NCI-H187 (cell line): ENCODE data around the gene NR3C2.

Experiments used
- DNase-seq, 2 experiments: peaks; one replicate each; lab custom pipeline; 2025; lab: John Stamatoyannopoulos, UW

NR3C2 gene

GRCh38 chr4:148052448-148052847 is 389.8 kb downstream of the NR3C2 start:
- no peak for DNase-seq

DNA sequence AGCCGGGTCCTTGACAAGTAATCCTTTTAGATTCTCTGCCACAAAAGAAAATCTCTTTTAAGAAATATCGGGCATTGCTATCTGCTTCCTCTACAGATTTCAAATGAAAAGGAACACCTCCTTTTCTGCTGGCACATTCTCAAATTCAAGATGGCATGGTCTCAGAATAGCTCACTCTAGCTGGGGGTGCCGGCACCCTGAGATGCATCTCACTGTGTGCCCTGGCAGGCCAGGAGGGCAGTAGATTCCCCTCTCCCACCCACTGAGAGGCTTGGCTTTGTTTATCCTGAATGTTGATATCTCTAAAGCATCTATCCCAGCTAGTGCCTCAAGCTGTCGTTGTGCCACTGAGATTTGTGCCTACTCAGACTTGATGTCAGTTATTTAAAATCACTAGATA is 390.8 kb downstream of the NR3C2 start:
- no peak for DNase-seq

- no peak for DNase-seq
Observed at GRCh38 chr4:148048598-148048997, 393.6 kb downstream of the NR3C2 start.

GRCh38 chr4:148044912-148045352 is 397.3 kb downstream of the NR3C2 start:
- no peak for DNase-seq

DNA sequence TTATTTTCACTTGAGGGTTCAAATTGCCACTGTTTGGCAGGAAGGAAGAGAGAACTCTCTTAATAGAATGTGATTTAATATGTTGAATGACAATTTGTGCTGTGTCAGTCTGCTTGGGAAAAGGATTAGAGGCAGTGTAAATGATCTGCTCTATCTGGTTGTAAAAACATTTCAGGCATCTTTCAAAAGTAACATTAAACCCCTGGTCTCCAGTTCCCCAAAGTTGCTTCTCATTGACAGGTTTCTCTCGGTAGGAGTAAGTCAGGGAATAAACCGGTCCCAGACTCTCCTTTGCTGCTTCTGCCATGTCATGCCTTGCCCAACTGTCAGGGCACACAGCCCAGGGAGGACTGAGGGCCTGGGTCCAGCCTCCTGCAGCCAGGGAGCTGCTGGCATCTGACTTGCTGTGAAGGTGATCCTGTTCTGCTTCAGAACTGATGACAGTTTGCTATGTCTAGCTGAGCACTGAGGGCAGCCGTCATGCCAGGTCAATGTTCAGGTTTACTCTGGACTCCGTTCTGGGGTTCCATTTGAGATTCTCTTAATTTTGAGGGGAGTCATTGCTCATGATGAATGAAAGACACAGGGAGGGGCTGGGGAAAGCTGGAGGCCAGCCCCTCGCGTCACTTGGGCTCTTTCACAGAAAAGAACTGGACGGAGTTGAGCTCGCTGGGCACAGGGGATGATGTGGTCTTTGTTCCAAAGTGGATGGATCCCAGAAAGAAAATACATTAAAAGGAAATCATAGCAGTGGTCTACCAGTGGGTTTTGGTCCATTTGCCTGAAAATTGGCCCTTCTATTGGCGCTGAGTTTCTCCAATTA is 397.9 kb downstream of the NR3C2 start:
- no peak for DNase-seq

GRCh38 chr4:148041606-148042329 is 400.4 kb downstream of the NR3C2 start:
- no peak for DNase-seq

GRCh38 chr4:148034813-148035212 is 407.4 kb downstream of the NR3C2 start:
- no peak for DNase-seq

- no peak for DNase-seq
Observed at GRCh38 chr4:148030193-148030873, 411.9 kb downstream of the NR3C2 start.

- DNase-seq, result no peak
Observed at GRCh38 chr4:148029781-148030180, 412.4 kb downstream of the NR3C2 start.
